Esophagus mucosa (tissue), 1 donor: ENCODE measurements around the gene KLHL13. TPM values are rescaled to one million over a fixed set of nuclear protein-coding genes. Genes with fewer than 3 reads are reported as not detected.
"Not testable (repeated sequence)": the region's sequence is repeated elsewhere in the genome, so short reads cannot be mapped to it uniquely, and the experiment has no call there.

Source experiments
- ATAC-seq: fragments of 200-7000 bp; cut with Tn5 transposase; one replicate; pipeline ENCODE4 v1.9.1; 2020
- total RNA-seq: library from RNA; stranded (reverse); gene quantifications from one replicate; pipeline ENCODE4 v1.2.4, GENCODE V29; 2023
- donor health status: DM: yes; HTN: yes; CAD: no.

Gene KLHL13
- total RNA-seq, 1 donor from 2014 or later, result 3.2 TPM

GRCh38 chrX:118066867-118067515 is 49.6 kb downstream of the KLHL13 start:
- peak; percentile 95 for ATAC-seq

GRCh38 chrX:118062817-118063615 is 53.6 kb downstream of the KLHL13 start:
- ATAC-seq, result no peak

- ATAC-seq, result no peak
Measured at GRCh38 chrX:118062048-118062789, 54.4 kb downstream of the KLHL13 start.

- peak; percentile 41 for ATAC-seq
Measured at GRCh38 chrX:118058924-118059323, 57.7 kb downstream of the KLHL13 start.

- no peak for ATAC-seq
Measured at GRCh38 chrX:118056870-118057269, 59.7 kb downstream of the KLHL13 start.

GRCh38 chrX:118049713-118050112 is 66.9 kb downstream of the KLHL13 start:
- no peak for ATAC-seq

GRCh38 chrX:118047446-118048186 is 69.0 kb downstream of the KLHL13 start:
- ATAC-seq, result no peak

- no peak for ATAC-seq
Measured at GRCh38 chrX:118039591-118039990, 77.0 kb downstream of the KLHL13 start.

GRCh38 chrX:118038614-118039365 is 77.8 kb downstream of the KLHL13 start:
- no peak for ATAC-seq

GRCh38 chrX:118026631-118027030 is 90.0 kb downstream of the KLHL13 start:
- no peak for ATAC-seq

- ATAC-seq, result no peak
Measured at GRCh38 chrX:118025226-118025625, 91.4 kb downstream of the KLHL13 start.

GRCh38 chrX:118024482-118024881 is 92.1 kb downstream of the KLHL13 start:
- no peak for ATAC-seq

GRCh38 chrX:118022753-118023152 is 93.9 kb downstream of the KLHL13 start:
- no peak for ATAC-seq

- no peak for ATAC-seq
Measured at GRCh38 chrX:118016422-118016821, 100.2 kb downstream of the KLHL13 start.

GRCh38 chrX:118002417-118002816 is 114.2 kb downstream of the KLHL13 start:
- not testable (repeated sequence) for ATAC-seq

- no peak for ATAC-seq
Measured at GRCh38 chrX:118000518-118000917, 116.1 kb downstream of the KLHL13 start.

GRCh38 chrX:117998171-117998570 is 118.4 kb downstream of the KLHL13 start:
- ATAC-seq, result no peak

- peak; percentile 42 for ATAC-seq
Measured at GRCh38 chrX:117996918-117997480, 119.6 kb downstream of the KLHL13 start.

- peak; percentile 55 for ATAC-seq
Measured at GRCh38 chrX:117996408-117996807, 120.2 kb downstream of the KLHL13 start.

GRCh38 chrX:117995378-117995777 is 121.2 kb downstream of the KLHL13 start:
- no peak for ATAC-seq

- ATAC-seq, result no peak
Measured at GRCh38 chrX:117992192-117992723, 124.4 kb downstream of the KLHL13 start.
